Hippocampal formation (tissue), 2 donors: ENCODE data around the gene TF.

ENCODE experiments used
- DNase-seq, 2 donors: peaks; one replicate each; lab custom pipeline; 2025; lab: John Stamatoyannopoulos, UW

The TF gene

DNA sequence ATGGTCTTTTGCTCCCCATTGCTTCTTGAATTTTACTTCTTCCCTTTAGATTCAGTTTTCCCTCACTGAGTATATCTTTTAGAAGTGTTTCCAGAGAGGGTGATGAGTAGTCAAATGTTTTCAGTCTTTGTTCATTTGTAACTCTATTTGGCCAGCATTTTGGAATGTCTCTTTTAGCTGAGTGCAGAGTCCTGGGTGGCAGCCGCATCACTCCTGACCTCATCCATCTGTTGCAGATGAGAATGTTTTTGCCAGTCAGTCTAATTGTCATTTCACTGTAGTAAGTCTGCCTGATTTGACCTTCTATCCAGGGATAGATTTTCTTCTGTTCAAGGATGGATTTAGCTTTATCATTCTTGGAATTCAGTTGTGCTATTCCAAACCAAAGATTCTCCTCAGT is 66.7 kb downstream of the TF start:
- no peak for DNase-seq

DNA sequence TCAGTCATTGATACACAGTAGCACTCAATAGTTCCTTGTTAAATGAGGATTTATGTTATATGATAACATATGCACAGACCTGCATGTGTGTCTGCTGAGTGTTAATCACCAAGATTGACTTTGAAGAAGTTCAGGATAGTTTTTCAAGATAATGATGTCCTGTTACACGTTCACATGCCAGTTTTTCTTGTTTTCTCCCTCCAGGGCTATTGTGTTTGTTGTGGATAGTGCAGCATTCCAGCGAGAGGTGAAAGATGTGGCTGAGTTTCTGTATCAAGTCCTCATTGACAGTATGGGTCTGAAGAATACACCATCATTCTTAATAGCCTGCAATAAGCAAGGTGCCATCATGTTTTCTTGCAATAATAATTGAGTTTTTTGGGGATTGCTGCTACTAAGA is 69.2 kb downstream of the TF start:
- no peak for DNase-seq

DNA sequence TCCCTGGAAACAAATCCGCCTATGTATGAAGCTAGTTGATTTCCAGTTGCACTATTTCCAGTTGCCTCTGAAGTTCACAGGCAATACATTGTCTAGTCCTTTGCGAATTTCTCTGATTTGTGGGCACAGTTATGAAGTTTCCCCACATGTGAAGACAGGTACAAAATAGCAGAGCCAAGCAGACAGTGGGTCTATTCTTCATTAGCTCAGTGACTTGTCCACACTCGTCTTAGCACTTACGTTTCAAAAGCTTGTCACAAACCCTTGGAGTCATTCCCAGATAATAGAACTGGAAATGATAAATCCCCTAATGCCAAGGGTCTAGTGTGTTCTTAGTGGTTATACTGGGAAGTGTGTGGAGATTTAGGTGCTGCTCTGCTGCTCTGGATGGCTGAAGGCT is 73.9 kb downstream of the TF start:
- no peak for DNase-seq

DNA sequence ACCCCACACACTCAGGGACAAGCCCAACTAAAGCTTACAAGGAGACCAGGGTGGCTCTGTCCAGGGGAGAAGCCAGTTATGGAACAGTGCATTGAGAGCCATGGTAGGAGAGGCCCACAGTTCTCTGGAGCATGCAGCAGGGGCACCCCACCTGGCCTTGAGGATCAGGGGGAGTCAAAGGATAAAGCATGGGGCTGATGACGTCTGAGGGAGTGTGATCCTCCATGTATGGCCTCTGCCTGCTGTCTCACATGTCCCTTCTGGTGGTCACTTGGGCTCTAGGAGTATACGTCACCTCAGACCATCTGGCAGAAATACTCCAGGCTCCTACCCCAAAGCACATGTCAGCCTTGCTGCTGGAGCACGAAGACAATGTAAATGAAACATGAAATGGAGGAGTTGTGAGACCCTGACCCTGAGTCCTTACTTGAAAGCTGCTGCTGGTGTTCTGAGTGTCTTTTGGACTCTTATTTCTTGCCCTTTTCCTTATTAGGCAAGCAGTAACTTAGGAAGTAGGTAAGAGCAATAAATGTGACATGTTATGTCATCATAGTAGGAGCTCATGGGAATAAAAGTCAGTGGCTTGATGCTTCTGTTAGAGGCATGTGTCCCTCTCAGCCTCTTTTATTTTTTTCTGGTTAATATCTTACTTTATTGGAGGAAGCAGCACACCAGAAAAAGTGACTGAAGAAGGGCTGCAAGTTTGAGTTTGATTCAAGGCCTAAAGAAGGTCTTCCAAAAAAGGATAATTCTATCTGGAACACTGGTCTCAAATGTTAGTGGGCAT is 74.9 kb downstream of the TF start:
- DNase-seq: no peak

DNA sequence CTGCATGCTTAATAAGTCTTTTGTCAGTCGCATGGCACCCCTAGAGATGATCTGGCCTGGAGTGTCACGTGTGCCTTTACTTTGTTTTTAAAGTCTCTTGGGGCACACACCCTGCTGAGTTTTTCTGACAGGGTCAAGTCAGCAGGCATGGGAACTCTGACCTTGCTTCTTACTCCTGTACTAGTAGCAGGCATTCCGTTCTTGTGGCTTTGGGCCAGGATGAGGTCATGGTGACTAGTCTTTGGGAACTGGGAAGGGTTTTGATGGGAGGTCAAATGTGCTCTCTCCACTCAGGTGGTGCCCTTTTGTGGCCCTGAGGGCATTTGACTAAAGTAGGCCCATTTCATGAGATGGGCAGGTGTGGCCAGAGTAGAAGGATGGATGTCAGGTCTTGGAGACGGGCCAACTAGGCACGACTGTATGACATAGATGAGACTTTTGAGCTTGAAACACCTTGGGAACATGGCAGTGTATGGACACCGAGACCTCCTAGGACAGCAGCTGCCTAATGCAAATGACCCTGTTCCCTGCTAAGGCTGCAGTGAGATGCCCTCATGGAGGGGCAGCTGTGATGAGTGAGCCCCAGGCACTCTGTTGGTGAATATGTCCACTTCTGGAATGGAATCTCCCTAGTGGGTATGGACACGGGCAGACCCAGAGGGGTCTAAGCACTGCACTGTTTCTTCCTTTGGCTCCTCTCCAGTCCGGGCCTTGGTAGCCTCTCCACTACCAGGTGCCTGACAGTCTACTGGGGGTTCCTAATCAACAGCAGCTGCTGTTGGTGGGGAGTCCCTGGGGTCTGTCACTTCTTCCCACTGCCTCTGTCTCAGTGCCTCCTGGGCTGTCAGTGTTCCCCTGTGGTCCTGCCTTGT is 75.8 kb downstream of the TF start:
- no peak for DNase-seq

DNA sequence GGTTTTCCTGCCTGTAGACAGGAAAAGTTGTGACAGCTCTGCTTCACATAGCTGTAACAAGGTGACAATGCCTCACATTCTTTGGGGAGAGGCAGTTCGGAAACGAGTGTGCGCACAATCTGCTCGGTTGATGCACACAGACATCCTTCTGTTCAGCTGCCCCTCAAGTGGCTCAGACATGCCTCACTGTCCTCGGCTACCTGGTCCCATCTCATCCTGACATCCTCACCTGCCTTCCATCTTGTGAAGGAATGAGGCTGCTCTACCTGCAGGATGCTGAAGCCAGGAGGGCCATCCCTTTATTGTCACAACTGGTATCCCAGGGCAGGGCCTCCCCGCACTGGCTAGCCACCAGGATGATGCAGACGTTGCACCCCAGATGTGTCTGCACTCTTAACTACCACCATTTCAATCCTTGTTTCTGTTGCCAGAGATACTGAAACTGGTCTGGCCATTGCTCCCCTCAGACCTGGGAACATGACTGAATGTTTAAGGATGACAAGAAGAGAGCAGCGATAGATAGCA is 78.8 kb downstream of the TF start:
- no peak for DNase-seq

DNA sequence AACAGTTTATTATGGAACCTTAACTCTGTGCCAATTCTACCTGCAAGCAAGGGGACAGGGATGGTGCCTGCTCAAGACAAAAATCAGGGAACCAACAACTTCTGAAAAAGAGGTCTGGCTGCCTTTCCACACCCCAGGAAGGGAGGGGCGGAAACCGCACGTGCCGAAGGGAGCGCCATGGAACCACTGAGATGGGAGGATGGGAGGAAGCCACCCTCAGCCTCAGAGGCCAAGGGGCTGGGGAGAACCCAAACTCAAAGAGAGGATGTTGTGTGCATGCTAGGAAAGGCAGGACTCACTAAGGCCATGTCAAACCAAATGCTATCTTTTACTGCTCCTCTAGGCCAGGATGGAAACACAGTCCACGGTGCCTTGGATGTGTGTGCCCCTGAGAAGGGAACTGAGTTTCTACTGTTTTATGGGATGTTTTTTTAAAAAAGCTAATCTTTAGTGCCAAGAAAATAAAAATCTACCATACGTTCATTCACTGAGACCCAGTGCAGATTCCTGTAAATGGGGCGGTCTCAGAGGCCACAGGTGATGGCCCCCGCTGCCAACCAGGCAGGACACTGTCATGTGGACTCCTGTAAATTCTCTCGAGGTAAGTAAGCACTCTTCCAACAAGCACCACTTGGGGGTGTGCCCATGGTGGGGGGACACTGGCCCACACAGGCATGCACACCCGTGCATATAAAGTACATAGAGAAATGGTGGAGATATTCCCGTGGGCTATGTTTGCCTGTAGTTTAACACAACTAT is 80.0 kb downstream of the TF start:
- DNase-seq: no peak

DNA sequence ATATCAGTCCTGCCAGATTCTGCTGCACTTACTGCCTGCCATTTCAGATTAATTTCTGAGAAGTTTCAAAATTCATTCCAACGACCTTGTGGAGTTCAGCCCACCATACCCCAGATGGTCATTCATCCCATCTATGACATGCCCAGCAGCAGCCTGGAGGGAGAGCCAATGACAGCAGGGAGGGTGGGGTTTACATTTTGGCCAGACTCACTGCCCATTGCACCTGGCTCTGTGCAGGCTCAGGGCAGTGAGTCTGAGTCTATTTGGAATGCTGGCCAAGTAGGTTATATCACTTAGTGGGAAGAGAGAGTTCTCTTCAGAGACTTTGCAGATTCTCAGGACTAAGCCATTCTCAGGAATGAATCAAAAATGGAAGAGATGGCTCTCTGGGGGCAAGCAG is 80.9 kb downstream of the TF start:
- DNase-seq: no peak

DNA sequence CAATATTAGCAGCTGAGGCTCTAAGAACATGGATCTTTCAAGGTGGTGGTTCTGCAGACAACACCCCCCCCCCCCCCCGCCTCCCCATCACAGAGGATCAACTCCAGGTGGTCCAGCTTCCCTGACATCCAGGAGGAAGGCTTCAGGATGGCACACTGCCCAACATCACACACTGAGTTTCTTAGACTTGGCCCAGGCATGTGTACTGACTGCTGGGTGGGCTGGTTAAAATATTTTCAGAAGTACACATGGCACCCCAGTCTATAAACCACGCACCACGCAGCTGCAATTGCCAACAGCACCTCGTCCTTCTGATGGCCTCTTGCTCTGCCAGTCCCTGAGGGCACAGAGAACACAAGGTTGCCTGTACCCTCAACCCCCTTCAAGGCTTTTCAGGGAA is 81.5 kb downstream of the TF start:
- DNase-seq: no peak

DNA sequence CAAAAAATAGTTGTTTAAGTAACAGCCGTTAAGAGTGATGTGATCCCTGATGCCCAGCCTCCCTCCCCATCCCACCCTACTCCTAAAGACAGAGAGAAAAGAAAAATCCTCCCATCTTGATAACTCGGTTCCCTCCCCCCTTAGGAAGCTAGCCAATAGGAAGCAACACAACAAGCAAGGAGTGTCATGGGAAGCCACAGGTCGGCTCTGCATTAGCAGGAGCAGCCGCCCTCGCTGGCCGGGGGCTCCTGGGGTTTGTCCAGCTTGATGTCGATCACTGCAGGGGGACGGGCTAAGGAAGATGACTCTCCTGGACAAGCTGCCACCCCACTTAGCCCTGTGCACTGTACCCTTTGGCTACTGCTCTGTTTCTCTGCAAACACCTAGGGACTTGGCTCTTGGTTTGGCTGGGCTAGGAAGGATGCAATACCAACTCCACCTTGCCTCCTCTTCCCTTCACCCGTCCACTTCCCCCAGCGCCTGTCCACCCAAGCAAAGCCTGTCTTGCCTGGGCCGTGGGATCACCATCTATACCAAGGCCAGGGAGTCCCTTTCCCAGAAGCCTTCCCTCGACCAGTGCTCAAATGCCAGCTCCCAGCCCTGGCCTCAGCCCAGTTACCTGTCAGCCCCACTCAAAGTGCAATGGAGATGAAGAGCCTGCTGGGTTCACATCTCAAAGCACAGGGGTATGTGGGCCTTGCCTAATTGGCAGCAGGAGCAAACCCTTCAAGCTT is 82.5 kb downstream of the TF start:
- DNase-seq: no peak

GRCh38 chr3:133829310-133829707 is 83.1 kb downstream of the TF start:
- DNase-seq: no peak

- no peak for DNase-seq
Observed at GRCh38 chr3:133830071-133830470, 83.9 kb downstream of the TF start.

DNA sequence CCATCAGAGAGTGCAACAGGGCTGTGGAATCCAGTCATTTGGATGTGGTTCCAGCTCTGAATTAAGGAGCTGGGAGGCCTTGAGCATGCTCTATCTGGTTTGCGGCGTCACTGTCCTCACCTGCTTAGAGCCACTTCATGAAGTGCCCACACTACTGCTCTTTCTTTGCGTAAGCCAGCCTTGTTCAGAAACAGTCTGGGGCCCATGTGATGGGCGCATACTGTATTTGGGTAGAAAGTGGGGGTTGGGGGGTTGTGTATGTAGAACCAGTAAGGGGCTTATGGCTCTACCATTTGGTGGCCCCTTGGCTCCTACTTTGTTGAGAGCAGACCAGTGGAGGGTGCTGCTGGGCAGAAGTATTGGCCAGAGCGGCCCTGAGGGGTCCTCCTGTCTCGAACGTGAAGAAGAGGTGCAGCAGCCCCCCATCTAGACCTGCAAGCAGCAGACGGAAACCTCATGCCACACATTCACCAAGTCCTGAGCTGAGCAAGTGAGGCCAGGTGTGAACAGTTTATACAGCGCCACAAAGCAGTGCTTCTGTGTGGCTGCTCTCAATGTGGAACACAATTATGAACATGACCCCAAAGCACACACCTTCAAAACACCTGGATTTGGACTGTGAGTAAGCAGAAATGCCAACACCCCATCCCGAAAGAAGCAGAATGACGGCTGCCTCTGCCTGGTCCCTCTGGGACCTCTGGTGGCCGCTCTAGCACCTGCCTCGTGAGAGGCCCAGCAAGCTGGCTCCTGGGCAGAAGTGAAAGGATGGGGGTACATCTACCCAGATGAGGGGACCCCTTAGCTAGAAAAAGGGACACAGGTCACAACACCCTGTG is 86.0 kb downstream of the TF start:
- no peak for DNase-seq

DNA sequence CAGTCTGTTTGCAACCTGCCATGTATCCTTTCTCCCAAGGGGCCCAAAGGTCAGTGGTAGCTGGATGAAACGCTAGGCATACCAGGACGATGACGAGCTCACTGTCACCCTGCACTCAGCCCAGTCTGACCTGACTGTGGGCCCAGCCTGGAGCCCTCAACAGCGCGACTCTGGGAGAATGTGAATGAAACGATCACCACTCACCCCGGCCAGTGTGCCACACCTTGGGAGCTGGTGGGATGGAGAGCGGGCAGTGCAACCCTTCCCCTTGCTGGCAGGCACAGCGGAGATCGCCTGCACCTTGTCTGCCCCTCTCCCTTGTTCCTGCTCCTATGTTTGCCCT is 86.6 kb downstream of the TF start:
- DNase-seq: no peak

- DNase-seq: no peak
Observed at GRCh38 chr3:133833267-133833666, 87.1 kb downstream of the TF start.

GRCh38 chr3:133833880-133834620 is 87.9 kb downstream of the TF start:
- DNase-seq: no peak

GRCh38 chr3:133834621-133835417 is 88.6 kb downstream of the TF start:
- no peak for DNase-seq

GRCh38 chr3:133835418-133835743 is 89.2 kb downstream of the TF start:
- no peak for DNase-seq

GRCh38 chr3:133835961-133836360 is 89.8 kb downstream of the TF start:
- no peak for DNase-seq
